Astrocyte of the hippocampus (primary cell): ENCODE results near the gene RPL10A.

Experiments used
- DNase-seq: peaks from one replicate; pipeline ENCODE4 v3.0.0; 2011; ENCODE audit warnings: low read depth, low spot score

The RPL10A gene

DNA sequence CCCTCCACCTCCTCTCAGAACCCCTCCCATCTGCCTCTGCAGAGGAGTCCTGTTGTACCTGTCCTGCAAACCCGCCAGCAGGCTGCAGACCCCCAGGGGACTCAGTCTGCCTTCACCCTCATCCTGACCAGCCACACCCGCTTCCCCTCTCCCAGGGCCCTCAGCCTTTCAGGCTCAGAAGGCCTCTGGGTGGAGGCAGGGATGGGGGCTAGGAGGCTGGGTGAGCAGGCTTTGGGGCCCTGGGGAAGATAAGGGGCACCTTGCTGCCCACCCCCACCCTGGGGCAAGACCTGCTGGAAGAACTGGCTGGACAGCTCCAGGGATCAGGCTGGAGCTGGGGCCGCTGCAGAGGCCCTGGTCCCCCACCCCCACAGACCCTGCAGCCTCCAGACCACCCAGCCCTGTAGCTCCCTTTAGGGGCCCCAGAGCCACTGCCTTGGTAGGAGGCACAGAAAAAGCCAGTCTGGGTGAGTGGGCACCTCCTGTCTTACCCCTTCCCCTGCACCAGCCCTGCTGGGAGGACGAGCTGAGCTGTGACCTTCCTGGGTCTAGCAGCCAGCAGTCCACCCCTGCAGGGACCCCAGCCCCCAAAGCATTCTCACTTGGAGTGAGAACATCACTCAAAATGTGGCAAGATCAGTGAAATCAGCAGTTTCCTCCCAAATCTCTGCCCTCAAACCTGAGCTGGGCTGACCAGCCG is 23.5 kb downstream of the RPL10A start:
- no peak for DNase-seq

DNA sequence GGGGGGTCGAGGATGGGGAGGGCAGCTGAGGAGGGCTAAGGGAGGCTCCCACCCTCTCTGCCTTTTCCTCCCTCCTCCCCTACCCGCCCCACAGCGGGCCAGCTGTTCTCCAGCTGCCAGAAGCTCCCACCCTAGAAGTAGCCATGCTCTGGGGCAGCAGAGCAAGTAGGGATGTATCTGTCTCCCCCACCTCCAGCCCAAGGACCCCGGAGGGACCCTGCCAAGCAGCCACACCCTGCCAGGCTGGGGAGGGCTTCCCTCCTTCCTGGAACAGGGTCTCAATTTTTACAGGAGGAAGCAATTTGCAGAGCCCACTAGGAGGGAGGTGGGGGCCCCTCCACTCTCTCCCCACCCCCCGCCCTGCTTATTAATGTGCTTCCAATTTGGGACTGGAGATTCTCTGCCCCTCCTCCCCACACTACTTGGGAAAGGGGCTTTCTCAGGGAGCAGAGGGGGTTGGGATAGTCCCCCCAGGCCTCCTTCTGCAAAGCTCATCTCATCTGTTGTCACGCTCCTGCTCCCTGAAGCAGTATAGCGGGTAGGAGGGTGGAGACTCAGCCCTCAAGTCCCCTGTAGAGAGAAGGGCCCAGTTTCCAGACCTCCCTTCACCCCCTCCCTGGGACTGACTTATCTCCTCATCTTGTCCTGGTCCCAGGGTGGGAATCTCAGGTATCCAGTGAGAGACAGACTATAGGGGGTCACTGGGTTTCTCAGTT is 24.2 kb downstream of the RPL10A start:
- no peak for DNase-seq

DNA sequence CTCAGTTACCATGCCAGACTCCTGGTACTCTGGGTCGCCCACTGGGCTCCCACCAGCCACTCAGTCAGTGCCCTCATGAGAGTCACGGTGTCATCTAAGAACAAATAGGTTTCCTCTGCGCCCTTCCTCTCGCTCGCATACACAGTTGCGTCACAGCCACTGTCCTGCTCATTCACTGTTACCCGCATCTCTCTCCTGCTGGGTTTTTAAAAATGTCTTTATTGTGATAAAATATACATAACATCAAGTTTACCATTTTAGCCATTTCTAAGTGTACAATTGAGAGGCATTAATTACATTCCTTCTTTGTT is 24.7 kb downstream of the RPL10A start:
- no peak for DNase-seq

DNA sequence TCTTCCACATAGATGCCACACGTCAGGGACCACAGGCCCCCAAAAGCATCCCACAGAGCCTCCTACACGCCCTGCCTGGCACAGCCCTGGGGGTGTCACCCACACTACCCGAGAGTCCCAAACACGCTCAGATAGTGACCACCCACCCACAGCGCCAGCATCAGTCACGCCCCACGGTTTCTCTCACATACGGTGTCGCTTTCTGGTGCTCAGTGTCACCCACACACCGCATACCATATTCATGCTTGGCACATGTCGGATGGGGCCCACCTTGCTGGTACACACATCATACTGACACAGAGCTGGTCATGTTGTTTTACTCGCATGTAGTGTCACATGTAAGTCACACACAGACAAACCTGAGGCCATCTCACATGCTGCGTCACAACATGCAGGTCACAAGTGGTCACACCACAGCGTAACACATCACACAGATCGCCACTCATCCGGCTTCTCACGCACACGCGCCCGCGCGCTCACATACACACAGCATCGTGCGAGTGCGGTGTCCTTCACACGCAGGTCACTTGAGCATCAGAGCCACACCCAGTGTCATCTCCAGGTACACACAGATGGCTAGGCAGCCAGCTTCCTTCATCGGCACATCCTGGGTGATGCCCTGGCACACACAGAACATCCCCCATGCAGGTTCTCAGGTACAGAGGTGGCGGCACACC is 25.2 kb downstream of the RPL10A start:
- no peak for DNase-seq

DNA sequence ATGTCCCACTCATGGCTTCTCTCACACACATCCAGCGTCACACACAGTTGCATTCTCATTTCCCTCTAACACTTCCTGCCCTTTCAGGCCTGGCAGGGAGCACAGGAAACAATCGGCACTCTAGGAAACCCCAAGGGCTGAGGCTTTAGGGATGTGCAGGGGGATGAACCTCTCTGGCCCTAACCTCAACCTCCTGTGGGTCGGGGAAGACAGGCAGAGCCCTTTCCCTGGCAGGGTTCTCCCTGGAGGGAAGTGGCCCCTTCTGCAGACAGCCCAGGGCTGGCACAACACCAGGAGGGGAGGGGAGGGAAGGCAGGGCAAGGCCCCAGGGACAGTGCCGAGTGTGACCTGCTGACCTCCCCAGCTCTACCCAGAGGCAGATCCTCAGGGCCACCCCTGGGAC is 26.0 kb downstream of the RPL10A start:
- no peak for DNase-seq

- peak; percentile 31 for DNase-seq
These were observed 27.2 kb downstream of the RPL10A start for GRCh38 chr6:35495258-35496035.

GRCh38 chr6:35496036-35496840 is 28.0 kb downstream of the RPL10A start:
- peak; percentile 69 for DNase-seq

DNA sequence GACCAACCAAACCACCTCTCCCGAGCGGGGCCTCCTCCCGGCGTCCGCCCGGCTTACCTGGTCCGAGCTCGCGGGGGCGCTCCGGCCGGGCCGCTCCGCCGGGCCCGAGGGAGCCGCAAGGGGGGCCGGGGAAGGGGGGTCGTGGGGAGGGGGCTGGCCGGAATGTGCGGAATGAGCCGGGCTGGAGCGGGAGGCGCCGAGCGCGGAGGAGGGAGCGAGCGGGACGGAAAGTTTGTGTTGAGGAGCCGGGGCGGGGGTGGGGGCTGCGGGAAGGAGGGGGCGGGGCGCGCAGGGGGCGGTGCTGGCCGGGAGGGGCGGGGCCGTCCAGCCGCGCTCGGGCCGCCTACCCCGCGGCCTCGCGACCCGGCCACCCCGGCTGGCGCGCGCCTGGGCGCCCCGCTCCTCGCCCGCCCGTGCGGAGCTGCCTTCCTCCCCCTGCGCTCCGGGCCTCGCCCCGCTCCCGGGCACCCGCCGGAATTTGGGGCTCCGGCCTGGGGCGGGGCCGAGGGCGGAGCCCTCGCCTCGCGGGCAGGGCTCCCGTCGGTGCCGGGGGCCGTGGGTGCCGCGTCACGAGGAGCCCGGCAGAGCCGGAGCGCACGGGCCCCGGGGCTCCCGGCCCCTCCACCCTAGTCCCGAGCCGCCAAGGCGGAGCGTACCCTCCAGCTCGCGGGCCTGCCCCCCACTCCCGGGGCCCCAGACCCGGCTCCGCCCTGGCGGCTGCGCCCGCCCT is 28.8 kb downstream of the RPL10A start, which contains the start of gene TEAD3:
Gene TEAD3 (minus strand): TSS at position 239 of the 730 bp plus-strand sequence.
- DNase-seq = peak; percentile 90

DNA sequence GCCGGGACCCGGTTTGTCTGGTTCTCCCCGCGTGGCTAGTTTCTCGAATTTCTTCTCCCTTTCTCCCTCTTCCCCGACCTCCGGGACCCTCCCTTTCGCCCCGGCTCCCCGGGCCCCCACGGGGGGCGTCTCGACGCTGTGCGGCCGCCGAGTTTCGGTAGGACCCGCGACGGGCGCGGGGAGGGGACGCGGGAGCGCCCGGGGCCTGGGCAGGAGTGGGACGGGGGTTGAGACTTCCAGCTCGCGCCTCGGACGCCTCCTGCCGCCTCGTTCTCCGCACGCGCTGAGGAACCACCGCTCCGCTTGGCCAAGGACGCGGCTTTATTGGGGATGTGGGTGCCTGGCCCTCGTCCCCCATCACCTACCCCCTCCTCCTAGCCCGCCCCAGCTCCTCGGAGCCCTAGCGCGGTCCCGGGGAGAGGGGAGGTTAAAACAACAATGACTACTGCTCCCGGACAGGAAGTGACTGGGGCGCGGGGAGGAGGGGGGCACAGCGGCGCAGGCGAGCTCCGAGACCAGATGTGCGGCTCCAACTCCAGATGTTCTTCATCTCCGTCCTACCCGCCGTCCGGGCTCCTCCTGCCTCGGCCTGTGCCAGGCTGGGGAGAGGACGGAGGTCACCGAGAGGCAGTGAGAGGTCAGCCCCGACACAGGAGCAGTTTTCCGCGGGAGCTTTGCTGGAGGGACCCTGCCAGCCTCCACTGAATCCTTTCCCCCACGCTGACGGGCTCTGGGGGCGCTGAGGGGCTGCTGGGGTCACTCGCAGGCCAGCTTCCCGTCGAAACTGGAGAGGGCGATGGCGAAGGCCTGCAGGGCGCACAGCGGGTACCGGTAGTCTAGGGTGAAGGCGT is 29.6 kb downstream of the RPL10A start:
- peak; percentile 73 for DNase-seq

- no peak for DNase-seq
These were observed 30.3 kb downstream of the RPL10A start for GRCh38 chr6:35498422-35499067.

DNA sequence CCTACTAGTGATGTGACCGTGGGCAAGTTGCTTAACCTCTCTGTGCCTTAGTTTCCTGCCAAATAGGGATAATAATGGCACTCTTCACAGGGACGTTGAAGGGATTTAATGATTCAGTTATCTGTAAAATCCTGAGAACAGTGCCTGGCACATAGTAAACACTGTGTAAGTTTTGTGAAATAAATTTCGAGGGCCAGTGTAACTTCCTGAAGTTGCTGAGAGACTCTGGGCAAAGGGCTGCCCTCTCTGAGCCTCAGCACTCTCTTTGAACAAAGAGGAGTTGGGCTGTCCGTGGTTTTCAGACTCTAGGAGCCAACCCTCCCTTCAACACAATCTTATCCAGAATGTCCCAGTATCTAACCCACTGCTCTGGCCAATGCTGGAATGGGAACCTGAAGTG is 31.2 kb downstream of the RPL10A start:
- DNase-seq = no peak

- no peak for DNase-seq
These were observed 32.6 kb downstream of the RPL10A start for GRCh38 chr6:35500782-35501181.

DNA sequence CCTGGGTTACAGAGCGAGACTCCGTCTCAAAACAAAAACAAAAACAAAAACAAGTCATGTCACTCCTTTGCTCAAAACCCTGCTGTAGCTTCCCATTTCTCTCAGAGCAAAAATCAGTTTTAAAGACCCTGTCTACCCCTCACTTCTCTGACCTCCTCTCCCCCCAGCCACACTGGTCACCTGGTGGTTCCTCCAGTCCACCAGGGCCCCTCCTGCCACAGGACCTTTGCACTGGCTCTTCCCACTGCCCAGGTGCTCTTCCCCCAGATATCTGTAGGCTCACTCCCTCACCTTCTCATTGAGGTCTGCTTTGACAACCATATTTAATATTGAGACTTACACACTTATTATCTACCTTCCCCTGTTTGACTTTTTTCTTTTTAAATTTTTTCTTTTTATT is 33.6 kb downstream of the RPL10A start:
- DNase-seq = no peak

GRCh38 chr6:35503534-35503933 is 35.3 kb downstream of the RPL10A start:
- no peak for DNase-seq

DNA sequence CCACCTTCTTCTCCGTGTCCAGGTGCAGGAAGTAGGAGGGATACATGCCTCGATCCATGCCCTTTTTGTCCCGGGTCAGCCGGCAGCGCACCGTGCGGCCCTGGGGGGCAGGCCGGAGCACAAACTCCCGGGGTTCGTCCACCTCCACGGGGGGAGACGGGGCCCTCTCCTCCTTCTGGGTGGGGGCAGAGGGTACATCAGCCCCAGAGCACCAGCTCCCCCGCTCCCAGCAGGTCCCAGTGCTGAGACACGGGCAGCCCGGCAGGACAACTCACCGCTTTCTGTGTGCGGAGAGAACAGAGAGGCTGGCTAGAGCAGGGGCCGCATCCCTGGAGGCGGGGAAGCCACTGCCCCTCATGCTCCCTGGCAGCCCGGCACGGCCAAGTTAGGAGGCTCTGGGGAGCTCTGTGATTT is 37.8 kb downstream of the RPL10A start:
- DNase-seq = no peak

DNA sequence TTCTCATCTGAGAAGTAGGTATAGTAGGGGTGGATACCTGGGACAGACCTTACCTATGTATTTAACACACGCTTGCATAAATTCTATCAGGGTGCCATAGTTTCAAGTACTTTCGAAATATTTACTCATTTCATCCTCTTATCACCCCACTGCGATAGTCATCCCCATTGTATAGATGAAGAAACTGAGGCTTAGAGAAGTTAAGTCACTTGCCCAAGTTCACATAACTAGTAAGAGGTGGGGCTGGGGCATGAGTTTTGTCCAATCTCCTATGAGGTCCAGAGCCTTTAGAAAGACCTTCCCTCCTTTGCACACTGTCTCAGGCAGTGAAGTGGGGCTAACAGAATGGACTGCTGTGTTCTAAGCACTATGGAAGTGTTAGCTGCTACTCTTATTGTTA is 38.3 kb downstream of the RPL10A start:
- no peak for DNase-seq

DNA sequence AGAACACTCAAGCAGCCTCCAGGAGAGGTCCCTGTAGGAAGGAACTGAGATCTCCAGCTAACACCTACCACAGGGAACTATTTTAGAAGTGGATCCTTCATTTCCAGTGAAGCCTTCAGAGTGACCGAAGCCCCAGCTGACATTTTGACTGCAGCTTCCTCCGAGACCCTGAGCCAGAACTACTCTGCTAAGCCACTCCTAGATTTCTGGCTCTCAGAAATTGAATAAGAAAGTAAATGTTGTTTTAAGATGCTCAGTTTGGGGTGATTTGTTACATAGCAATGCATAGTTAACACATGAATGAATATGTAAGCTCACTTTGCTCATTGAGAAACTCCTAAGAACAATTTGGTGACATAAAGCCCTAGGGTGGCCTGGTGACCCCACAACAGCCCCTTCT is 39.0 kb downstream of the RPL10A start:
- no peak for DNase-seq

DNA sequence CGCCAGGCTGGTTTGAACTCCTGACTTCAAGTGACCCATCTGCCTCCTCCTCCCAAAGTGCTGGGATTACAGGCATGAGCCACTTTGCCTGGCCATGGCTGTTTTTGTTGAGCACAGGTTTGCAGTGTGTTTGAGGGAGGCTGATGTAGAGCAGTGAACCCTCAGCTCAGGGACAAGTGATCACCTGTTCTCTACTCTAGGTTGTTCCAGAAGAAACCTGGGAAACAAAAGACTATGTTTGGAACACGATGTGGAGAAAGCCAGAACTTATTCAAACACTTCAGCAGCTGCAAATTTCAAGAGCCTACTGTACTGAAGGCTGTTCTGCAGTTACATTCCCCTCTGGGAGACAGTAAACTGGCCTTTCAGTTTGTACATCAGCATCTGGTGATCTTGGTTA is 39.8 kb downstream of the RPL10A start:
- DNase-seq = no peak

DNA sequence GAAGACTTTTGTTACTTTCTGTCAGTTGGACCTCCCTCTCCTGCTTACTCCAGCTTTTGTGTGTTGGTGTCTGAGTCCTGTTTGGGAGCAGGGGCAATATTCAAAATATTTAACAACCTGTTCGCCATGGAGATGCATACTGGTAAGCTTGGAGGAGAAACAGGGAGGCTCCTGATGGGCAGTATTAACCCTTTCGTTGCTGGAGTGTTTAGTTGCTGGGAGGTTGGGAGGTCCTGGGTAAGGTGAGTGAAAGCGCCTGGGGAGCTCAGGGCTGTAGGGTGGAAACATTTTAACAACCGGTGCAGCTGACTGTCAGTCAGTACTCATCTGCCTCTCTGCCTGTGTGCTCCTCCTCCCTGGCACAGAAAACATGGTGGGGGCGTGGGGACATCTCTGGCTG is 40.3 kb downstream of the RPL10A start:
- no peak for DNase-seq
